PC-9 (cell line): ENCODE measurements around the gene ZER1. TPM values are rescaled to one million over a fixed set of nuclear protein-coding genes. Genes with fewer than 3 reads are reported as not detected.

Experiments
- BruUV-seq: library from RNA; stranded (reverse); fragments of 400-500 nt; replicated peaks from 2 replicates; lab custom pipeline; 2021; lab: Mats Ljungman, UMichigan
- CTCF ChIA-PET: fragments of 300-600 bp; sonication (Branson Sonifier 250); formaldehyde crosslinking; loops from one replicate; lab custom pipeline; 2022; ENCODE audit warnings: antibody characterized with exemption; lab: Charles Lee
- POLR2A ChIA-PET: fragments of 300-600 bp; sonication (Branson Sonifier 250); formaldehyde crosslinking; loops from one replicate; lab custom pipeline; 2022; ENCODE audit warnings: antibody characterized with exemption; ENCODE audit not compliant: unreplicated experiment; lab: Charles Lee
- DNase-seq, 2 experiments: peaks; one replicate each; pipeline versions ENCODE4 v3.0.0 to v3.0.0-alpha.2; 2015 to 2022; ENCODE audit warnings: mixed read lengths in 1 of 2
- H2AFZ ChIP-seq: fragments of 200-600 bp; sonication (generic); 2 replicates; pipeline ENCODE4 v1.8.1; 2017; ENCODE audit warnings: antibody characterized with exemption
- H3F3A ChIP-seq: fragments of 200-600 bp; sonication (generic); 2 replicates; pipeline ENCODE4 v1.8.1; 2017; ENCODE audit warnings: antibody characterized with exemption, mild to moderate bottlenecking, low read depth; ENCODE audit not compliant: insufficient read depth
- H3K27ac ChIP-seq: fragments of 200-600 bp; sonication (generic); 2 replicates; pipeline ENCODE4 v1.6.1; 2016; ENCODE audit warnings: mixed run types
- H3K27me3 ChIP-seq: fragments of 200-600 bp; sonication (generic); 2 replicates; pipeline ENCODE4 v1.6.1; 2016; ENCODE audit warnings: low read depth, mixed run types; ENCODE audit not compliant: insufficient read depth
- H3K36me3 ChIP-seq: fragments of 200-600 bp; sonication (generic); 2 replicates; pipeline ENCODE4 v1.6.1; 2016; ENCODE audit warnings: low read depth, mixed run types
- H3K4me1 ChIP-seq: fragments of 200-600 bp; sonication (generic); replicated peaks from 2 replicates; pipeline ENCODE4 v1.6.1; 2016; ENCODE audit warnings: mixed run types; ENCODE audit not compliant: insufficient read depth
- H3K4me2 ChIP-seq: fragments of 200-600 bp; sonication (generic); 2 replicates; pipeline ENCODE4 v1.6.1; 2017; ENCODE audit warnings: mixed run types
- H3K4me3 ChIP-seq: fragments of 200-600 bp; sonication (generic); 2 replicates; pipeline ENCODE4 v1.6.1; 2016; ENCODE audit warnings: mixed run types
- H3K79me2 ChIP-seq: fragments of 200-600 bp; sonication (generic); 2 replicates; pipeline ENCODE4 v1.6.1; 2017; ENCODE audit warnings: low read depth, mixed run types
- H3K9me2 ChIP-seq: fragments of 200-600 bp; sonication (generic); 2 replicates; pipeline ENCODE4 v1.8.1; 2017; ENCODE audit warnings: mild to moderate bottlenecking; ENCODE audit not compliant: insufficient read depth
- H3K9me3 ChIP-seq: fragments of 200-600 bp; sonication (generic); 2 replicates; pipeline ENCODE4 v1.8.1; 2016; ENCODE audit warnings: low read depth; ENCODE audit not compliant: insufficient read depth
- H4K20me1 ChIP-seq: fragments of 200-600 bp; sonication (generic); 2 replicates; pipeline ENCODE4 v1.8.1; 2017; ENCODE audit not compliant: insufficient read depth
- CTCF ChIP-seq: fragments of 200-600 bp; sonication (generic); conservative IDR thresholded peaks from 2 replicates; pipeline ENCODE4 v1.6.1; 2017; ENCODE audit warnings: mixed run types, antibody characterized with exemption, mild to moderate bottlenecking, moderate library complexity
- EZH2 ChIP-seq: fragments of 200-600 bp; sonication (generic); IDR thresholded peaks from 2 replicates; pipeline ENCODE4 v1.8.0; 2017; ENCODE audit warnings: antibody characterized with exemption, low read depth
- intact Hi-C: fragments of 100-400 bp; cut with micrococcal nuclease; formaldehyde crosslinking; loops from one replicate; pipeline ENCODE4 v1.10.0; 2022; ENCODE audit not compliant: unreplicated experiment
- total RNA-seq: library from RNA; stranded (reverse); gene quantifications from 2 replicates; pipeline ENCODE4 v1.2.3, GENCODE V29; 2021

The ZER1 gene
- total RNA-seq, 1 experiment from 2014 or later, result 65.2 TPM

DNA sequence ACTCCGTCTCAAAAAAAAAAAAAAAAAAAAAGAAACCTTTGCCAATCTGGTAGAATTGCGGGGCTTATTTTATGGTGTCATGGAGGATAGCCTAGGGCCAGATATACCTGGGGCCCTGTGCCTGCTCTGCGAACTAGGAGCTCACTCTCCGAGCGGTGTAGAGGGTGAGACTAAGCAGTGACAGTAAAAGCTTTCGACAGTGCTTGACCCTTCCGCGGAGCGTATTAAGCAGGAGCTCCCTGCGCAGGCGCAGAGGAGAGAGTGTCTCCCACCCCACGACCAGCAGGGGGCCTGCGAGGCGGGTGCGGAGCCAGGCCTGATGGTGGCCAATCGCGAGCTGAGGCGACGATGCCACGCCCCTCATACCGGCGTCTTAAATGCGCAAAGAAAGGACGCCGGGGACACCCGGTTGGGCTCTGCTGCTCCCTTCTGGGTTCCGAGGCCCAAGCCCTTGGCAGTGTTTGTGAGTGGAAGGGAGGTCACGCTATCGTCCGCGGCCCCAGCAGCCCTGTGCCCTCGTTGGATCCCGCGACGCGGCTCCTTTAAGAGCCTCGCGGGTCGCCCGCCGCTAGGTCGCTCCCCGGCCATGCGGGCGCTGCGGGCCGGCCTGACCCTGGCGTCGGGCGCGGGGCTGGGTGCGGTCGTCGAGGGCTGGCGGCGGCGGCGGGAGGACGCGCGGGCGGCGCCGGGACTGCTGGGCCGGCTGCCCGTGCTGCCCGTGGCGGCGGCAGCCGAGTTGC, 46.5 kb upstream of the ZER1 start, which contains the start of gene ENDOG:
ENDOG (plus strand) TSS at position 402 of the 740 bp plus-strand sequence; CDS start at position 587, 185 bp downstream.
- BruUV-seq, result no TSS peak
- H3K4me3 ChIP-seq, result peak within 1 kb of the TSS; percentile 58
- peak; percentile 90 for TF ChIP-seq CTCF
- TF ChIP-seq EZH2, result no peak
- H3K9me3 ChIP-seq, result no peaks in the 10 kb centered on the region
- peaks cover 7% of the 10 kb centered on the region; the same call in 1 of the 2 replicates for H3K4me1 ChIP-seq
- peak; percentile 90 to 100 for DNase-seq
- CTCF ChIA-PET, result interaction anchor here (0.5 to 1.7 kb wide), 17 partner anchors 12 to 944 kb away, joined by 3 to 14 read pairs (median 6); partner anchors contain the start of genes PKN3, SH3GLB2, SPOUT1 and ZDHHC12
- H3K9me2 ChIP-seq, result no peaks in the 10 kb centered on the region
- H3F3A ChIP-seq, result peaks cover 4% of the 10 kb centered on the region; the same call in 1 of the 2 replicates
- H3K36me3 ChIP-seq, result no peaks in the 10 kb centered on the region
- POLR2A ChIA-PET, result interaction anchor here (0.5 to 1.1 kb wide), 11 partner anchors 13 to 516 kb away, joined by 3 to 11 read pairs (median 4); no protein-coding TSS in a partner anchor
- no peaks in the 10 kb centered on the region for H3K79me2 ChIP-seq
- H2AFZ ChIP-seq, result peak within 1 kb of the TSS; percentile 78
- no peak within 1 kb of the TSS for H3K27ac ChIP-seq
- peak within 1 kb of the TSS; percentile 98 for H3K4me2 ChIP-seq
- H3K27me3 ChIP-seq, result no peaks in the 10 kb centered on the region
- intact Hi-C loops, result loop anchor here (1.0 to 10.0 kb wide), 2 partner anchors 93 to 183 kb away; partner anchors contain the start of gene ZDHHC12
- peaks cover 5% of the 10 kb centered on the region; the same call in 1 of the 2 replicates for H4K20me1 ChIP-seq

GRCh38 chr9:128810873-128811272, 39.1 kb upstream of the ZER1 start:
- BruUV-seq, result no TSS peak
- H3K9me2 ChIP-seq, result no peaks in the 10 kb centered on the region
- no peak overlapping the region for H2AFZ ChIP-seq
- no peak overlapping the region for H3K27ac ChIP-seq
- intact Hi-C loops, result loop anchor here (10.0 kb wide), 1 partner anchor 86 kb away; the partner anchor contains the start of gene ZDHHC12
- H3K4me3 ChIP-seq, result no peak overlapping the region
- DNase-seq, result no peak
- H4K20me1 ChIP-seq, result no peaks in the 10 kb centered on the region
- POLR2A ChIA-PET, result no interaction called here
- H3K79me2 ChIP-seq, result no peaks in the 10 kb centered on the region
- no peaks in the 10 kb centered on the region for H3K4me1 ChIP-seq
- TF ChIP-seq CTCF, result no peak
- TF ChIP-seq EZH2, result no peak
- H3K4me2 ChIP-seq, result no peak overlapping the region
- no peaks in the 10 kb centered on the region for H3K36me3 ChIP-seq
- H3K9me3 ChIP-seq, result no peaks in the 10 kb centered on the region
- peaks cover 10% of the 10 kb centered on the region; the same call in 1 of the 2 replicates for H3F3A ChIP-seq
- CTCF ChIA-PET, result no interaction called here
- H3K27me3 ChIP-seq, result no peaks in the 10 kb centered on the region

DNA sequence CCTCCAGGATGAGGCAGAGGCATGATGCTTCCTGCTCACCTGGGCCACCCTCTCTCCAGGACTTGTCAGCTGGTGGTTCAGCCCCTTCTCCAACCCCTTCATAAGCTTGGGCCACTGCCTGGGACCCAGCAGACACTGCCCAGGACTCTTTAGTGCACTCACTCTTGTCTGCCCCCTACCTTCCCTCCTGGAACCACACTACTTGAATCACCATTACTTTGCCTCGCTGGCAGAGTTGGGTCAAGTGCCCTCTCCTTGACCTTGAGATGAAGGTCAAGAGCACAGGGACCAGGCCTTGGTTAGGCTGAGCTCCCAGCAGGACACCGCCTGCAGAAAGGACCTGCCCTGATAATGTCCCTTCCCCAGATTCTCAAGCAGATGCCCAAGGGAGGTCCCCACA, 38.1 kb upstream of the ZER1 start:
- Histone ChIP-seq H3K9me2 (no peaks in the 10 kb centered on the region), H3K27ac (no peak overlapping the region), H3K4me2 (no peak overlapping the region), H3K4me1 (no peaks in the 10 kb centered on the region), H3K4me3 (no peak overlapping the region), H2AFZ (no peak overlapping the region), H3K36me3 (peaks cover 7% of the 10 kb centered on the region; the same call in 1 of the 2 replicates), H3F3A (peaks cover 10% of the 10 kb centered on the region; the same call in 1 of the 2 replicates), H3K27me3 (no peaks in the 10 kb centered on the region), H3K9me3 (no peaks in the 10 kb centered on the region), H3K79me2 (no peaks in the 10 kb centered on the region), H4K20me1 (no peaks in the 10 kb centered on the region)
- CTCF ChIA-PET, result no interaction called here
- no peak for DNase-seq
- intact Hi-C loops, result loop anchor here (10.0 kb wide), 1 partner anchor 85 kb away; the partner anchor contains the start of gene ZDHHC12
- BruUV-seq, result no TSS peak
- TF ChIP-seq CTCF (no peak), EZH2 (no peak)
- POLR2A ChIA-PET, result interaction anchor here (0.5 kb wide), 1 partner anchor 102 kb away, joined by 3 read pairs; no protein-coding TSS in a partner anchor
